Peyer's patch (tissue), 4 donors: ENCODE results near the gene NR1D1. TPM values are rescaled to one million over a fixed set of nuclear protein-coding genes. Genes with fewer than 3 reads are reported as not detected.

Experiments
- DNase-seq, 3 donors: peaks; one replicate each; pipeline ENCODE4 v3.0.0-alpha.2; 2017 to 2019
- H3K27ac ChIP-seq, 4 donors: fragments of 200-600 bp; sonication (generic); one replicate each; pipeline ENCODE4 v1.5.1; 2016 to 2019
- H3K27me3 ChIP-seq, 2 donors: fragments of 200-600 bp; sonication (generic); one replicate each; pipeline ENCODE4 v1.5.1; 2019
- H3K36me3 ChIP-seq, 3 donors: fragments of 200-600 bp; sonication (generic); one replicate each; pipeline ENCODE4 v1.5.1; 2016 to 2019
- H3K4me1 ChIP-seq, 4 donors: fragments of 200-600 bp; sonication (generic); one replicate each; pipeline ENCODE4 v1.5.1; 2016 to 2019
- H3K4me3 ChIP-seq, 4 donors: fragments of 200-600 bp; sonication (generic); 1 replicate in 3 of 4; 2 replicates in 1 of 4; pipeline ENCODE4 v1.5.1; 2016 to 2019; ENCODE audit warnings: mild to moderate bottlenecking in 1 of 4
- H3K9me3 ChIP-seq, 4 donors: fragments of 200-600 bp; sonication (generic); one replicate each; pipeline ENCODE4 v1.5.1; 2016 to 2019; ENCODE audit warnings: mild to moderate bottlenecking in 1 of 4
- CTCF ChIP-seq, 6 experiments: fragments of 450-650 bp in 4 of 6; fragments of 200-600 bp in 2 of 6; sonication (generic) in 1 of 6; IDR thresholded peaks; one replicate each; pipeline ENCODE4 v1.5.1; 2017 to 2019; ENCODE audit warnings: antibody characterized with exemption in 6 of 6, mild to moderate bottlenecking in 3 of 6, moderate library complexity in 1 of 6
- POLR2A ChIP-seq, 2 donors: fragments of 450-650 bp; IDR thresholded peaks; one replicate each; pipeline ENCODE4 v1.5.1; 2017; ENCODE audit warnings: antibody characterized with exemption in 2 of 2, mild to moderate bottlenecking in 2 of 2, moderate library complexity in 2 of 2
- total RNA-seq, 4 donors: library from RNA; depleted of rRNA; stranded (reverse); fragments of >200 nt; gene quantifications; one replicate each; pipeline ENCODE4 v1.1.0, GENCODE V29; 2016

The NR1D1 gene
- total RNA-seq, 4 donors from 2014 or later: 13.2 to 38.8 (median 18.9) TPM

DNA sequence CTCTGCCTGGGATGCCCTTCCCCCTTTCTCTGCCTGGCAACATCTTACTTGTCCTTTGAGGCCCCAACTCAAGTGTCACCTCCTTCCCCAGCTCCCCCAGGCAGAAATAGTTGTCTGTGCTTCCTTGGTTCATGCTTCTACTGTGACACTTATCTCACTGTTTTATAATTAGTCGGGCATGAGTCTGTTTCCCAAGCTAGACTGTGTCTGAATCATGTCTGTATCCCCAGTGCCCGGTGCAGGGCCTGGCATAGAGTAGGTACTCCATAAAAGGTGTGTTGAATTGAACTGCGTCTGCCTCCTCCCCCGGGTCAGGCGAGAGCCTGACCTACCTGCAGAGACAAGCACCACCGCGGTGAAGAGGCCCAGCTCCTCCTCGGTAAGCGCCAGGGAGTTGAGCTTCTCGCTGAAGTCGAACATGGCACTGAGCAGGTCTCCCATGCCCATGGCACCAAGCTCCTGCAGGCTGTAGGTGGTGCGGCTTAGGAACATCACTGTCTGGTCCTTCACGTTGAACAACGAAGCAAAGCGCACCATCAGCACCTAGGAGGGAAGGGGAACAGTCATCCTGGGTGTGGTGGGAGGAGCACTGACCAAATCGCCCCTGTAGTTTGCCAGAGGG, 6.7 kb downstream of the NR1D1 start:
- H3K27ac ChIP-seq: peak overlapping the region in 2 of 4 donors; percentile 72 to 99
- no peak overlapping the region for H3K4me3 ChIP-seq

DNA sequence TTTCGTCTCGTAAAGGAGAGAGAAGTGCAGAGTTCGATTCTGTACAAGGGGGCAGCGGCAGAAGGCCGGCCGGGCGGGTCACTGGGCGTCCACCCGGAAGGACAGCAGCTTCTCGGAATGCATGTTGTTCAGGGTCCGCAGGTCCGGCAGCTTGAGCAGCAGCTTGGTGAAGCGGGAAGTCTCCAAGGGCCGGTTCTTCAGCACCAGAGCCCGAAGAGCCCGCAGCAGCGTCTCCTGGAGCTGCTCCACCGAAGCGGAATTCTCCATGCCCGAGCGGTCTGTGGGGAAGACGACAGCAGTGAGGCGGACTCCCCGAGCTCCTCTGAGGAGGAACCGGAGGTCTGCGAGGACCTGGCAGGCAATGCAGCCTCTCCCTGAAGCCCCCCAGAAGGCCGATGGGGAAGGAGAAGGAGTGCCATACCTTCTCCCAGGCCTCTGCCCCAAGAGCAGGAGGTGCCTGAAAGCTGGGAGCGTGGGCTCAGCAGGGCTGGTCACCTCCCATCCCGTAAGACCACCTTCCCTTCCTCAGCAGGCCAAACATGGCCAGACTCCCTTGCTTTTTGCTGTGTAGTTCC, 7.3 kb downstream of the NR1D1 start:
- Histone ChIP-seq H3K36me3 (peaks cover 0 to 75% (median 0%) of the 10 kb centered on the region in 3 donors), H3K4me1 (peaks cover 8 to 66% (median 29%) of the 10 kb centered on the region in 4 donors), H3K4me3 (no peak overlapping the region), H3K27ac (peak overlapping the region in 3 of 4 donors; percentile 17 to 99 (median 72)), H3K27me3 (no peaks in the 10 kb centered on the region), H3K9me3 (no peaks in the 10 kb centered on the region)
- TF ChIP-seq POLR2A (IDR thresholded peaks at IDR 0.05) (no peak), CTCF (IDR thresholded peaks at IDR 0.05) (no peak)
- DNase-seq: no peak

More for the DNA sequence above, 6.7 kb downstream of the NR1D1 start:
- Histone ChIP-seq H3K4me1 (peaks cover 8 to 72% (median 33%) of the 10 kb centered on the region in 4 donors), H3K36me3 (peaks cover 0 to 69% (median 0%) of the 10 kb centered on the region in 3 donors), H3K9me3 (no peaks in the 10 kb centered on the region), H3K27me3 (no peaks in the 10 kb centered on the region)
- DNase-seq: no peak
- TF ChIP-seq POLR2A (IDR thresholded peaks at IDR 0.05) (no peak), CTCF (IDR thresholded peaks at IDR 0.05) (no peak)

DNA sequence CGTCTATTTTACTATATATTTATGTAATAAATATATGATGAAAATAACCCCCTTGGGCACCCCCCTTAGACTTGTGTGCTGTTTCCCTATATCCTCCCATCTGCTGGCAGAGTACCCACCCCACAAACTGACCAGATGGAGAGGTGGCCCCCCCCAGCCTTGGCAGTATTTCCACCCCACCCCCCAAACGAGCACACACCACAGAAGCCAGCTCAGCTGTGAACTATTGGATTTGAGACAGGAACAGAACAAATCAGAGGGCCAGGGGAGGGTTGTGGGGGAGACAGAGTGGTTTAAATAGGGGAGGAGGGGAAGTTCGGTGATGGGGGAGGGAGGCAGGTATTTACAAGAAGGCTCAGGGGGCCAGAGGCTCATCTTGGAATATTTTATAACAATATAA, 7.8 kb downstream of the NR1D1 start:
- Histone ChIP-seq H3K27ac (peak overlapping the region in 3 of 4 donors; percentile 17 to 99 (median 72)), H3K4me1 (peaks cover 4 to 60% (median 25%) of the 10 kb centered on the region in 4 donors), H3K9me3 (no peaks in the 10 kb centered on the region), H3K4me3 (no peak overlapping the region), H3K27me3 (no peaks in the 10 kb centered on the region), H3K36me3 (peaks cover 0 to 79% (median 0%) of the 10 kb centered on the region in 3 donors)
- TF ChIP-seq CTCF (IDR thresholded peaks at IDR 0.05): no peak
- no peak for TF ChIP-seq POLR2A (IDR thresholded peaks at IDR 0.05)
- no peak for DNase-seq

GRCh38 chr17:40091691-40092397, 8.5 kb downstream of the NR1D1 start:
- peaks cover 0 to 53% (median 18%) of the 10 kb centered on the region in 4 donors for H3K4me1 ChIP-seq
- peaks cover 0 to 79% (median 0%) of the 10 kb centered on the region in 3 donors for H3K36me3 ChIP-seq
- H3K4me3 ChIP-seq: no peak overlapping the region
- DNase-seq: no peak
- TF ChIP-seq POLR2A (IDR thresholded peaks at IDR 0.05) (no peak), CTCF (IDR thresholded peaks at IDR 0.05) (no peak)
- H3K9me3 ChIP-seq: no peaks in the 10 kb centered on the region
- H3K27me3 ChIP-seq: no peaks in the 10 kb centered on the region
- H3K27ac ChIP-seq: peak overlapping the region in 3 of 4 donors; percentile 25 to 99 (median 72)

GRCh38 chr17:40090237-40091119, 9.9 kb downstream of the NR1D1 start:
- DNase-seq: no peak

More at GRCh38 chr17:40090237-40091119, 9.9 kb downstream of the NR1D1 start:
- H3K27ac ChIP-seq: peak overlapping the region in 2 of 4 donors; percentile 49 to 53
- H3K4me1 ChIP-seq: peaks cover 0 to 39% (median 5%) of the 10 kb centered on the region in 4 donors
- H3K4me3 ChIP-seq: no peak overlapping the region
- H3K36me3 ChIP-seq: peaks cover 0 to 79% (median 0%) of the 10 kb centered on the region in 3 donors
- H3K27me3 ChIP-seq: no peaks in the 10 kb centered on the region
- TF ChIP-seq POLR2A (IDR thresholded peaks at IDR 0.05) (no peak), CTCF (IDR thresholded peaks at IDR 0.05) (no peak)
- H3K9me3 ChIP-seq: no peaks in the 10 kb centered on the region
